Nephron progenitor cell (in vitro differentiated cells): ENCODE results near the gene SPAG16.
"Not testable (repeated sequence)": the region's sequence is repeated elsewhere in the genome, so short reads cannot be mapped to it uniquely, and the experiment has no call there.

ENCODE experiments used
- DNase-seq: peaks from one replicate; pipeline ENCODE4 v3.0.0; 2021
- H3K27ac Mint-ChIP-seq: 2 replicates; pipeline ENCODE4 v1.8.0; 2021; ENCODE audit warnings: mild to moderate bottlenecking, moderate library complexity, mixed read lengths
- H3K27me3 Mint-ChIP-seq: 2 replicates; pipeline ENCODE4 v1.8.0; 2021; ENCODE audit warnings: mild to moderate bottlenecking, low read depth, mixed read lengths; ENCODE audit not compliant: poor library complexity
- H3K36me3 Mint-ChIP-seq: 2 replicates; pipeline ENCODE4 v1.8.0; 2021; ENCODE audit warnings: low read depth, mixed read lengths
- H3K4me1 Mint-ChIP-seq: 2 replicates; pipeline ENCODE4 v1.8.0; 2021; ENCODE audit warnings: mixed read lengths
- H3K4me3 Mint-ChIP-seq: 2 replicates; pipeline ENCODE4 v1.8.0; 2021; ENCODE audit warnings: mild to moderate bottlenecking, moderate library complexity, mixed read lengths
- H3K9me3 Mint-ChIP-seq: 2 replicates; pipeline ENCODE4 v1.8.0; 2021; ENCODE audit warnings: mild to moderate bottlenecking, moderate library complexity, mixed read lengths
- CTCF ChIP-seq: fragments of 200-600 bp; sonication (generic); IDR thresholded peaks from 2 replicates; pipeline ENCODE4 v1.5.0; 2021; ENCODE audit warnings: antibody characterized with exemption

The SPAG16 gene

GRCh38 chr2:214050731-214051130 is 766.5 kb downstream of the SPAG16 start:
- Mint-ChIP-seq H3K27me3 (no peaks in the 10 kb centered on the region), H3K36me3 (no peaks in the 10 kb centered on the region), H3K4me3 (no peak overlapping the region), H3K9me3 (peaks cover 9% of the 10 kb centered on the region), H3K27ac (no peak overlapping the region), H3K4me1 (no peaks in the 10 kb centered on the region)
- DNase-seq, result no peak
- no peak for TF ChIP-seq CTCF

GRCh38 chr2:214051585-214051984 is 767.3 kb downstream of the SPAG16 start:
- H3K9me3 Mint-ChIP-seq, result peaks cover under 1% of the 10 kb centered on the region
- no peak overlapping the region for H3K4me3 Mint-ChIP-seq
- no peaks in the 10 kb centered on the region for H3K27me3 Mint-ChIP-seq
- no peaks in the 10 kb centered on the region for H3K36me3 Mint-ChIP-seq
- no peaks in the 10 kb centered on the region for H3K4me1 Mint-ChIP-seq
- no peak for TF ChIP-seq CTCF
- DNase-seq, result no peak
- no peak overlapping the region for H3K27ac Mint-ChIP-seq

DNA sequence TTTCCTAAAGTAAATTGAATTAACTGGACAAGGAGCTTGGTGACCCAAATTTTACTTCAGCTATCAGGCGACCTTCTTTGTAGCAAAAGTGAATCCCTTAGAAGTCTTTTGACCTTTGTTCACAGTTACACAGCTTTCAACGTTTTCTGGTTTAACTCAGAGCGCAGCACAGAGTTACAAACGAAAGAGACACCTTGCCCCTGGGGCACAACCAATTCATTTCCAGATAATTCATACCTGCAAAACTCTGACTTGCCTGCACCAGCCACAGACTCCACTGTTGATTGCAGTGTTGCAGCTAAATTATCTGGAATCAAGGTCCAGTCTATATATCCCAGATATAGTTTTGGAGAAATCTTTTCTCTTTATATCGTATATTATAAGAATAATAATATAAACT is 768.0 kb downstream of the SPAG16 start:
- no peaks in the 10 kb centered on the region for H3K4me1 Mint-ChIP-seq
- no peak overlapping the region for H3K27ac Mint-ChIP-seq
- no peaks in the 10 kb centered on the region for H3K27me3 Mint-ChIP-seq
- H3K4me3 Mint-ChIP-seq, result no peak overlapping the region
- no peak for DNase-seq
- H3K36me3 Mint-ChIP-seq, result no peaks in the 10 kb centered on the region
- no peaks in the 10 kb centered on the region for H3K9me3 Mint-ChIP-seq
- TF ChIP-seq CTCF, result no peak

- H3K9me3 Mint-ChIP-seq, result no peaks in the 10 kb centered on the region
- H3K4me1 Mint-ChIP-seq, result no peaks in the 10 kb centered on the region
- no peak for DNase-seq
- H3K36me3 Mint-ChIP-seq, result no peaks in the 10 kb centered on the region
- H3K27me3 Mint-ChIP-seq, result no peaks in the 10 kb centered on the region
- TF ChIP-seq CTCF, result no peak
- H3K27ac Mint-ChIP-seq, result no peak overlapping the region
- H3K4me3 Mint-ChIP-seq, result no peak overlapping the region
Measured at GRCh38 chr2:214057986-214058385, 773.7 kb downstream of the SPAG16 start.

DNA sequence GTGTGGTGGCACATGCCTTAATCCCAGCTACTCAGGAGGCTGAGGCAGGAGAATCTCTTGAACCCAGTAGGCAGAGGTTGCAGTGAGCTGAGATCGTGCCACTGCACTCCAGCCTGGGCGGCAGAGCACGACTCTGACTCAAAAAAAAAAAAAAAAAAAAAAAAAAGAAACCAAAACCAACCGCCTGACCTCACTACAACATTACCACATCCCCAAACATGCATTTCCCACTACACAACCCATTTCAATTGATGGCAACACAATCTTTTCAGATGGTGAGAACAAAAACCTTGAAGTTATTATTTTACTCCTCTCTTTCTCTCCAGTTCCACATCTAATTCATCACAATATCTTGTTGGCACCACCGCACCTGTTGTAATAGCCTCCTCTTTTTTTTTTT is 778.0 kb downstream of the SPAG16 start:
- peaks cover 12% of the 10 kb centered on the region for H3K4me1 Mint-ChIP-seq
- H3K36me3 Mint-ChIP-seq, H3K27ac Mint-ChIP-seq, H3K27me3 Mint-ChIP-seq, DNase-seq, H3K9me3 Mint-ChIP-seq, H3K4me3 Mint-ChIP-seq: not testable (repeated sequence)

DNA sequence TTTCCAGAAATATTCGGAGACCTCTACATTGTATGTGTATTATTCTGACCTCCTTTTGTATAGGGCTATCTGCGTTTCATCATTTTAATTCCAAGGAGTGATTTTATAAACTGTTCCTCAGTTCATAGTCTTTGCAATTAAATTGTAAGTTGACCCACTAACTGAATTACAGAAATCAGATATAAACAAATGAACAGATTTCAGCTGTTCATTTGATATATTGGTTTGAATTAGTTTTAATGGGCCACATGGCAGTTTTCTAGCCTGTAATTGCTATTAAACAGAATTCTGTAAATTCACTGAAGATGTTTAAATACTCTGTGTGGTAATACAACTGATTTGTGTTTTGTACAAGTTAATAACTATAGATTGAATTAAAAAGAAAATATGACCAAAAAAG is 780.2 kb downstream of the SPAG16 start:
- no peak overlapping the region for H3K27ac Mint-ChIP-seq

More for the DNA sequence above, 780.2 kb downstream of the SPAG16 start:
- H3K4me1 Mint-ChIP-seq, result peaks cover 18% of the 10 kb centered on the region
- DNase-seq, result no peak
- no peaks in the 10 kb centered on the region for H3K27me3 Mint-ChIP-seq
- no peak overlapping the region for H3K4me3 Mint-ChIP-seq
- no peaks in the 10 kb centered on the region for H3K9me3 Mint-ChIP-seq
- no peak for TF ChIP-seq CTCF
- H3K36me3 Mint-ChIP-seq, result no peaks in the 10 kb centered on the region
